Heart left ventricle (tissue), 16 donors: ENCODE data around the gene ABR. TPM values are rescaled to one million over a fixed set of nuclear protein-coding genes. Genes with fewer than 3 reads are reported as not detected.

ENCODE experiments used
- ATAC-seq, 4 donors: fragments of 200-7000 bp; cut with Tn5 transposase; one replicate each; pipeline ENCODE4 v1.9.1; 2020 to 2022; ENCODE audit warnings: moderate library complexity in 4 of 4, mild to moderate bottlenecking in 3 of 4, moderate number of reproducible peaks in 1 of 4
- DNase-seq, 5 donors: peaks; one replicate each; pipeline ENCODE4 v3.0.0-alpha.2; 2020
- H3K27ac ChIP-seq, 12 donors: fragments of 200-600 bp; sonication (generic) in 4 of 12; one replicate each; pipeline versions ENCODE4 v1.5.0 to v1.8.0; 2016 to 2022; ENCODE audit warnings: mild to moderate bottlenecking in 2 of 12
- H3K27me3 ChIP-seq, 9 donors: fragments of 200-600 bp; sonication (generic) in 2 of 9; one replicate each; pipeline versions ENCODE4 v1.5.1 to v1.8.0; 2016 to 2022; ENCODE audit warnings: mild to moderate bottlenecking in 3 of 9
- H3K36me3 ChIP-seq, 9 donors: fragments of 200-600 bp; sonication (generic) in 2 of 9; one replicate each; pipeline versions ENCODE4 v1.5.0 to v1.8.0; 2018 to 2022; ENCODE audit warnings: mild to moderate bottlenecking in 2 of 9
- H3K4me1 ChIP-seq, 12 donors: fragments of 200-600 bp; sonication (generic) in 4 of 12; one replicate each; pipeline versions ENCODE4 v1.5.0 to v1.8.0; 2016 to 2022; ENCODE audit warnings: mild to moderate bottlenecking in 3 of 12
- H3K4me3 ChIP-seq, 12 donors: fragments of 200-600 bp; sonication (generic) in 4 of 12; one replicate each; pipeline versions ENCODE4 v1.5.0 to v1.8.0; 2017 to 2022; ENCODE audit warnings: mild to moderate bottlenecking in 9 of 12, moderate library complexity in 4 of 12
- H3K9me3 ChIP-seq, 12 donors: fragments of 200-600 bp; sonication (generic) in 4 of 12; one replicate each; pipeline versions ENCODE4 v1.5.0 to v1.8.0; 2016 to 2022; ENCODE audit warnings: mild to moderate bottlenecking in 1 of 12
- CTCF ChIP-seq, 12 donors: fragments of 200-600 bp; sonication (generic) in 4 of 12; IDR thresholded peaks; one replicate each; pipeline versions ENCODE4 v1.5.0 to v1.8.0; 2018 to 2022; ENCODE audit warnings: antibody characterized with exemption in 12 of 12, mild to moderate bottlenecking in 5 of 12
- POLR2A ChIP-seq, 2 donors: fragments of 450-650 bp; IDR thresholded peaks; one replicate each; pipeline ENCODE4 v1.6.1; 2017; ENCODE audit warnings: antibody characterized with exemption in 2 of 2, mild to moderate bottlenecking in 2 of 2, moderate library complexity in 2 of 2
- WGBS, 4 donors: extraction: QIAGEN DNeasy Blood & Tissue Kit in 2 of 4; methylation state at CpG; one replicate each; pipeline versions ENCODE4 v1.1.5 to v1.1.7; 2013 to 2018; 5-methylcytosine and 5-hydroxymethylcytosine counted together
- intact Hi-C, 10 donors: fragments of 100-400 bp; cut with DNase I; formaldehyde crosslinking; loops; one replicate each; pipeline versions ENCODE4 v1.11.1 to v1.14.2; 2022
- polyA plus RNA-seq, 2 donors: library from polyadenylated mRNA; stranded (reverse); fragments of 200-250 nt; gene quantifications; one replicate each; pipeline ENCODE4 v1.2.3, GENCODE V29; 2013
- total RNA-seq, 9 donors: library from RNA; depleted of rRNA in 2 of 9; stranded (reverse); fragments of >200 nt in 2 of 9; fragmentation: NEBNext Ultra II Directional in 3 of 9; extraction: Animal tissue kit (Norgen Biotek cat#: 25700) in 3 of 9; gene quantifications; one replicate each; pipeline versions ENCODE4 v1.1.0 to v1.2.4, GENCODE V29; 2016 to 2023
- donor health status: ischemic (EF 13 %, LVEDD 7.1; RV severe dilation, severe dysfunction).
- donor health status: healthy with polysubstance abuse.
- donor health status: DM: no; HTN: yes; CAD: no.
- donor health status: DM: no; HTN: no; CAD: no.
- donor health status: ischemic (EF 25% LVEDD 6.9; RV normal size, moderate dysfunction).
- donor health status: ischemic (EF 25% LVEDD 5.7; RV mildly dilated, moderate dysfunction).
- donor health status: healthy.
- donor health status: DM: yes; HTN: yes; CAD: no.
- donor health status: ischemic (EF 35%, LVEDD 5.7; RV mildly dilated, moderate dysfunction).
- donor health status: nonischemic (EF 11% LVEDD 7.7; RV severe dilation, severe dysfunction).
- donor health status: DM: yes; HTN: yes; CAD: no.
- donor health status: PGD.
- donor health status: ischemic (EF 29% LVEDD 5.4; RV normal size, mild dysfunction).
- donor health status: nonischemic (EF 23%, LVEDD 6.1; RV moderate dilation, normal function).

ABR gene
- total and polyA plus RNA-seq, 11 donors = 64.5 to 171 (median 149) TPM

GRCh38 chr17:1116602-1117001 lies 63.2 kb downstream of the ABR start:
- H3K27ac ChIP-seq = no peak overlapping the region

GRCh38 chr17:1112875-1113274 lies 66.9 kb downstream of the ABR start:
- ATAC-seq = no peak
- H3K4me1 ChIP-seq = peaks cover 18 to 61% (median 46%) of the 10 kb centered on the region in 12 donors
- no peak overlapping the region for H3K4me3 ChIP-seq
- intact Hi-C loops = loop anchor here in 1 of 10 donors (5.0 kb wide), 1 partner anchor 36 kb away; no protein-coding TSS in a partner anchor
- H3K27me3 ChIP-seq = no peaks in the 10 kb centered on the region
- TF ChIP-seq CTCF (IDR thresholded peaks at IDR 0.05) = no peak
- TF ChIP-seq POLR2A (IDR thresholded peaks at IDR 0.05) = no peak
- DNase-seq = no peak
- 81 to 93% (median 82%) methylated on average over 10 of the region's 10 CpGs for WGBS, 4 donors
- H3K36me3 ChIP-seq = no peaks in the 10 kb centered on the region
- H3K9me3 ChIP-seq = no peaks in the 10 kb centered on the region
- peak overlapping the region in 1 of 12 donors; percentile 71 for H3K27ac ChIP-seq

More at GRCh38 chr17:1116602-1117001, 63.2 kb downstream of the ABR start:
- intact Hi-C loops = no loop called here
- H3K4me3 ChIP-seq = no peak overlapping the region
- DNase-seq (no peak), ATAC-seq (no peak)
- no peak for TF ChIP-seq CTCF (IDR thresholded peaks at IDR 0.05)
- no peak for TF ChIP-seq POLR2A (IDR thresholded peaks at IDR 0.05)
- 68 to 87% (median 76%) methylated on average over 12 of the region's 12 CpGs for WGBS, 4 donors
- H3K36me3 ChIP-seq = no peaks in the 10 kb centered on the region
- H3K9me3 ChIP-seq = no peaks in the 10 kb centered on the region
- H3K27me3 ChIP-seq = no peaks in the 10 kb centered on the region
- peaks cover 9 to 32% (median 23%) of the 10 kb centered on the region in 12 donors for H3K4me1 ChIP-seq

- Histone ChIP-seq H3K4me3 (no peak overlapping the region), H3K36me3 (peaks cover 0 to 8% (median 0%) of the 10 kb centered on the region in 9 donors), H3K4me1 (peaks cover 18 to 71% (median 57%) of the 10 kb centered on the region in 12 donors), H3K27ac (peak overlapping the region; percentile 59 to 99 (median 96)), H3K27me3 (no peaks in the 10 kb centered on the region), H3K9me3 (no peaks in the 10 kb centered on the region)
- TF ChIP-seq CTCF (IDR thresholded peaks at IDR 0.05) (no peak), POLR2A (IDR thresholded peaks at IDR 0.05) (no peak)
- ATAC-seq = peak in 3 of 4 donors; percentile 0 to 1 (median 0)
- intact Hi-C loops = loop anchor here in 1 of 10 donors (5.0 kb wide), 1 partner anchor 35 kb away; no protein-coding TSS in a partner anchor
- peak in 4 of 5 donors; percentile 56 to 80 (median 70) for DNase-seq
- WGBS, 4 donors = 73 to 77% (median 74%) methylated on average over 22 of the region's 22 CpGs
Observed at GRCh38 chr17:1111599-1112443, 68.0 kb downstream of the ABR start.
